Spinal cord (tissue), 4 donors: ENCODE measurements around the gene PCDHB3. TPM values are rescaled to one million over a fixed set of nuclear protein-coding genes. Genes with fewer than 3 reads are reported as not detected.

ENCODE experiments used
- polyA plus RNA-seq, 2 donors: library from polyadenylated mRNA; unstranded; fragments of 120-200 nt; gene quantifications; one replicate each; pipeline ENCODE4 v1.2.1, GENCODE V29; 2013; ENCODE audit not compliant: insufficient read length in 2 of 2
- total RNA-seq, 2 donors: library from RNA; depleted of rRNA in 1 of 2; stranded (reverse); fragments of 120-200 nt in 1 of 2; fragments of >200 nt in 1 of 2; gene quantifications; one replicate each; pipeline versions ENCODE4 v1.2.3 to v1.2.4, GENCODE V29; 2013 to 2014

Gene PCDHB3
- total and polyA plus RNA-seq, 4 donors = 2.7 to 5.5 (median 3.6) TPM

Other genes starting within 250 kb of the PCDHB3 start
- 1 to 10 TPM; 2.6 to 4.6 TPM for gene PCDHA10, start 244.6 kb upstream of the PCDHB3 start, total RNA-seq
- 10 to 100 TPM in 1 of 2 donors, 1 to 10 TPM in 1; 1.1 to 10.8 TPM for gene PCDHA10, start 244.6 kb upstream of the PCDHB3 start, polyA plus RNA-seq
- 10 to 100 TPM in 1 of 2 donors, 1 to 10 TPM in 1; 3.0 to 10.8 TPM for gene PCDHA11, start 231.5 kb upstream of the PCDHB3 start, total RNA-seq
- gene PCDHA11, start 231.5 kb upstream of the PCDHB3 start, polyA plus RNA-seq = 10 to 100 TPM; 10.6 to 13.0 TPM
- gene PCDHA12, start 225.2 kb upstream of the PCDHB3 start, total RNA-seq = 1 to 10 TPM; 2.5 to 3.8 TPM
- gene PCDHA12, start 225.2 kb upstream of the PCDHB3 start, polyA plus RNA-seq = 1 to 10 TPM; 3.4 to 4.8 TPM
- gene PCDHA13, start 218.3 kb upstream of the PCDHB3 start, total RNA-seq = 10 to 100 TPM in 1 of 2 donors, 1 to 10 TPM in 1; 1.9 to 12.4 TPM
- 1 to 10 TPM; 3.6 to 5.7 TPM for gene PCDHA13, start 218.3 kb upstream of the PCDHB3 start, polyA plus RNA-seq
- 10 to 100 TPM in 1 of 2 donors, 1 to 10 TPM in 1; 3.3 to 14.2 TPM for gene PCDHAC1, start 174.2 kb upstream of the PCDHB3 start, total RNA-seq
- 1 to 10 TPM; 3.6 to 3.8 TPM for gene PCDHAC1, start 174.2 kb upstream of the PCDHB3 start, polyA plus RNA-seq
- 10 to 100 TPM in 1 of 2 donors, 1 to 10 TPM in 1; 6.3 to 27.1 TPM for gene PCDHAC2, start 134.0 kb upstream of the PCDHB3 start, total RNA-seq
- gene PCDHAC2, start 134.0 kb upstream of the PCDHB3 start, polyA plus RNA-seq = 10 to 100 TPM; 13.5 to 14.1 TPM
- under 1 TPM; 0.06 to 0.20 TPM for gene PCDHB1, start 49.1 kb upstream of the PCDHB3 start, total RNA-seq
- gene PCDHB1, start 49.1 kb upstream of the PCDHB3 start, polyA plus RNA-seq = under 1 TPM; 0.05 to 0.11 TPM
- 1 to 10 TPM; 5.2 to 5.8 TPM for gene PCDHB2, start 5.9 kb upstream of the PCDHB3 start, total RNA-seq
- gene PCDHB2, start 5.9 kb upstream of the PCDHB3 start, polyA plus RNA-seq = 10 to 100 TPM; 10.3 to 10.8 TPM
- 1 to 10 TPM; 3.2 to 4.1 TPM for gene PCDHB4, start 21.3 kb downstream of the PCDHB3 start, total RNA-seq
- 1 to 10 TPM; 5.4 to 6.3 TPM for gene PCDHB4, start 21.3 kb downstream of the PCDHB3 start, polyA plus RNA-seq
- 10 to 100 TPM in 1 of 2 donors, 1 to 10 TPM in 1; 8.0 to 10.6 TPM for gene PCDHB5, start 34.7 kb downstream of the PCDHB3 start, total RNA-seq
- 1 to 10 TPM; 5.9 to 6.6 TPM for gene PCDHB5, start 34.7 kb downstream of the PCDHB3 start, polyA plus RNA-seq
- 1 to 10 TPM; 1.9 to 2.7 TPM for gene PCDHB6, start 49.6 kb downstream of the PCDHB3 start, total RNA-seq
- gene PCDHB6, start 49.6 kb downstream of the PCDHB3 start, polyA plus RNA-seq = 1 to 10 TPM; 5.4 to 5.5 TPM
- 1 to 10 TPM; 4.6 to 5.2 TPM for gene PCDHB7, start 72.2 kb downstream of the PCDHB3 start, total RNA-seq
- gene PCDHB7, start 72.2 kb downstream of the PCDHB3 start, polyA plus RNA-seq = 1 to 10 TPM; 5.2 to 5.5 TPM
- 1 to 10 TPM; 1.7 to 1.9 TPM for gene PCDHB8, start 77.3 kb downstream of the PCDHB3 start, total RNA-seq
- 1 to 10 TPM; 2.2 to 3.0 TPM for gene PCDHB8, start 77.3 kb downstream of the PCDHB3 start, polyA plus RNA-seq
- 1 to 10 TPM; 3.9 to 4.7 TPM for gene PCDHB16, start 81.9 kb downstream of the PCDHB3 start, total RNA-seq
- 1 to 10 TPM; 4.9 to 6.5 TPM for gene PCDHB16, start 81.9 kb downstream of the PCDHB3 start, polyA plus RNA-seq
- 1 to 10 TPM; 2.9 to 3.5 TPM for gene PCDHB9, start 86.7 kb downstream of the PCDHB3 start, total RNA-seq
- gene PCDHB9, start 86.7 kb downstream of the PCDHB3 start, polyA plus RNA-seq = 1 to 10 TPM; 7.0 to 8.5 TPM
- gene PCDHB10, start 91.9 kb downstream of the PCDHB3 start, total RNA-seq = 1 to 10 TPM; 5.9 to 9.3 TPM
- gene PCDHB10, start 91.9 kb downstream of the PCDHB3 start, polyA plus RNA-seq = 10 to 100 TPM; 11.6 to 15.8 TPM
- 1 to 10 TPM; 7.6 to 9.7 TPM for gene PCDHB11, start 99.2 kb downstream of the PCDHB3 start, total RNA-seq
- 1 to 10 TPM; 3.8 to 3.9 TPM for gene PCDHB11, start 99.2 kb downstream of the PCDHB3 start, polyA plus RNA-seq
- gene PCDHB12, start 108.2 kb downstream of the PCDHB3 start, total RNA-seq = 10 to 100 TPM in 1 of 2 donors, 1 to 10 TPM in 1; 5.3 to 10.7 TPM
- gene PCDHB12, start 108.2 kb downstream of the PCDHB3 start, polyA plus RNA-seq = 1 to 10 TPM; 3.3 to 4.9 TPM
- 1 to 10 TPM; 4.5 to 8.7 TPM for gene PCDHB13, start 113.4 kb downstream of the PCDHB3 start, total RNA-seq
- gene PCDHB13, start 113.4 kb downstream of the PCDHB3 start, polyA plus RNA-seq = 1 to 10 TPM; 3.8 to 5.0 TPM
- gene PCDHB14, start 122.9 kb downstream of the PCDHB3 start, total RNA-seq = 10 to 100 TPM; 10.4 to 11.9 TPM
- gene PCDHB14, start 122.9 kb downstream of the PCDHB3 start, polyA plus RNA-seq = 10 to 100 TPM; 15.4 to 17.4 TPM
- 10 to 100 TPM; 10.4 to 15.2 TPM for gene PCDHB15, start 144.9 kb downstream of the PCDHB3 start, total RNA-seq
- 10 to 100 TPM; 12.3 to 21.1 TPM for gene PCDHB15, start 144.9 kb downstream of the PCDHB3 start, polyA plus RNA-seq
- gene SLC25A2, start 203.6 kb downstream of the PCDHB3 start, total RNA-seq = under 1 TPM in 1 of 2 donors, not detected in 1; 0.39 TPM
- gene SLC25A2, start 203.6 kb downstream of the PCDHB3 start, polyA plus RNA-seq = under 1 TPM in 1 of 2 donors, not detected in 1; 0.15 TPM
- gene TAF7, start 220.3 kb downstream of the PCDHB3 start, total RNA-seq = 100 to 1,000 TPM in 1 of 2 donors, 10 to 100 TPM in 1; 98.2 to 111 TPM
- gene TAF7, start 220.3 kb downstream of the PCDHB3 start, polyA plus RNA-seq = 100 to 1,000 TPM in 1 of 2 donors, 10 to 100 TPM in 1; 90.1 to 101 TPM
- gene PCDHGA1, start 230.0 kb downstream of the PCDHB3 start, total RNA-seq = 1 to 10 TPM; 1.4 to 3.0 TPM
- 1 to 10 TPM; 2.5 to 3.8 TPM for gene PCDHGA1, start 230.0 kb downstream of the PCDHB3 start, polyA plus RNA-seq
- 10 to 100 TPM in 1 of 2 donors, 1 to 10 TPM in 1; 8.9 to 10.4 TPM for gene PCDHGA2, start 238.3 kb downstream of the PCDHB3 start, total RNA-seq
- gene PCDHGA2, start 238.3 kb downstream of the PCDHB3 start, polyA plus RNA-seq = 10 to 100 TPM; 14.0 to 17.7 TPM
- gene PCDHGA3, start 243.4 kb downstream of the PCDHB3 start, total RNA-seq = 10 to 100 TPM in 1 of 2 donors, 1 to 10 TPM in 1; 9.2 to 10.5 TPM
- 10 to 100 TPM; 12.3 to 19.2 TPM for gene PCDHGA3, start 243.4 kb downstream of the PCDHB3 start, polyA plus RNA-seq
- gene PCDHGB1, start 249.6 kb downstream of the PCDHB3 start, total RNA-seq = 1 to 10 TPM; 6.4 to 8.6 TPM
- gene PCDHGB1, start 249.6 kb downstream of the PCDHB3 start, polyA plus RNA-seq = 1 to 10 TPM; 9.8 to 9.9 TPM